NCI-H460 (cell line): Measurements from ENCODE around the gene MAPKAP1. TPM values are rescaled to one million over a fixed set of nuclear protein-coding genes. Genes with fewer than 3 reads are reported as not detected.
A peak's percentile ranks its signal among the peaks of the same experiment; 100 is the strongest.

Source experiments
- DNase-seq: peaks from one replicate; pipeline ENCODE4 v3.0.0-alpha.2; 2016; ENCODE audit warnings: low read depth; ENCODE audit errors: extremely low read depth
- polyA plus RNA-seq: library from polyadenylated mRNA; depleted of rRNA; stranded (reverse); fragments of >200 nt; gene quantifications from 2 replicates; pipeline ENCODE4 v1.2.3, GENCODE V29; 2014; cell fraction: nucleus; rRNA removed
- total RNA-seq: library from RNA; depleted of rRNA; stranded (reverse); fragments of >200 nt; shearing (Covaris generic); gene quantifications from 2 replicates; pipeline ENCODE4 v1.2.3, GENCODE V29; 2014; rRNA removed

MAPKAP1 gene
- 72.9 and 74.1 TPM in 2 replicates for total RNA-seq
- 56.3 and 62.9 TPM in 2 replicates for polyA plus RNA-seq

- peak; percentile 96 for DNase-seq
Measured at GRCh38 chr9:125706651-125707471, at the start of gene MAPKAP1. TSS of gene MAPKAP1 (minus strand) at chr9:125707208. CDS start at chr9:125672574, 34,634 bp downstream.

GRCh38 chr9:125756518-125756917, 49.5 kb upstream of the MAPKAP1 start:
- DNase-seq, result no peak

GRCh38 chr9:125755340-125755739, 48.3 kb upstream of the MAPKAP1 start:
- DNase-seq, result no peak

DNA sequence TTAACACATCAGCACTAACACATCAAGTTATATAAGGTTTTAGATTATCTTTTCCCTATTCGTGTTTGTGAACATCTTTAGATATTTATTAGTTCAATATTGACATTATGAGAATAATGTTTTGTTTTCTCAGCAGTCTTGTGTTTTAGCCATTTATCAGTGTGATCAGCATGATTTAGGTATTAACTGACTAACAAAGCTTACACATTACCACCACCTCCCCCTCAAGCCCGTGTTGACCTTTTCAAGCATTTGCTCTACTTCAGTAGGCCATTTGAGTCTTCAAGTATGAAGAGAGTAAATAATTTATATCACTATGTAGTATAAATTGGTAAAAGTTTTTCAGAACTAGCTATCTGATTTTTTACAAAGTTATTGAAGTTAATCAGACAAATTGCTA, 47.1 kb upstream of the MAPKAP1 start:
- DNase-seq, result no peak

DNA sequence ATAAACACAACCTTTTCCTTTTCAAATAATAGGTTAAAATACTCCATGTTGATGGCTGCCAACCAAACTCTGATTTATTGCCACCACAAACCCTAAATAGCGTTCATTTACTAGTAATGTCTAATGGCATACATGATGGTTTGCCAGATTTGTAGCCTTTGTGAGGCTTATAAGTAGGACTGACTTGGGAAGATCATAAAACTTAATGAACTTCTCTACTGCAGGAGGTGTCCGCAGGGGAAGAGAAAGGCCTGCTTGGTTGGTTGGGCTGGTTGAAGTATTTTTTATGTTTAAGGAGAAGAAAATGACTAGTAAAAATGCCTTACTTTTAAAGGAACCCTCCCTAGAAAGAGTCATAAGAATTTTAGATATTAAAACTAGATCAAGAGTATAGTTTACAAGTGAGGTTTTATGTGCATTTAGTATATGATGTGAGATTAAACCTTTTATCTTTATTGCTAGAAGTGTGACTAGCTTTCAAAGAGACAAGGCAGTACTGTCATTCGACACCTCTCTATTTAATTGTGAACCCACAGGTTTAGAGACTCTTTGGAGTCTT, 45.1 kb upstream of the MAPKAP1 start:
- DNase-seq, result no peak

DNA sequence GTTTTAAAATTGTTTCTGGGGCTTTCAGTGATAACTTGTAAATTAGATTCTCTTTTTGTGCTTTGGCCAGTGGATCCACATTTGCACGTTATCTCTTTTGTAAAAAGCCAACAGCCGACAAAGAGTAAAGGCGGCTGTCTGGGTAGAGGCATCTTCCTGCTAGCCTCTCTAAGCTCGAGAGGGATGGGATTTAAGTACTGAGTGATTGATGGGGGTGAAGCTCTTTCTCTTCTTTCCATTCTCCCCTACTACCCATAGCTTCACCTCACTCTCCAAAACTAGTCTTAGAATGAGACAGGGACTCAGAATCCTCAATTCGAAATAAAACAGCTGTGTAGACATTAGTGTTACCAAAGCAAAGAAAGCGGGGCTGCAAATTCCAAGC, 43.6 kb upstream of the MAPKAP1 start:
- no peak for DNase-seq

DNA sequence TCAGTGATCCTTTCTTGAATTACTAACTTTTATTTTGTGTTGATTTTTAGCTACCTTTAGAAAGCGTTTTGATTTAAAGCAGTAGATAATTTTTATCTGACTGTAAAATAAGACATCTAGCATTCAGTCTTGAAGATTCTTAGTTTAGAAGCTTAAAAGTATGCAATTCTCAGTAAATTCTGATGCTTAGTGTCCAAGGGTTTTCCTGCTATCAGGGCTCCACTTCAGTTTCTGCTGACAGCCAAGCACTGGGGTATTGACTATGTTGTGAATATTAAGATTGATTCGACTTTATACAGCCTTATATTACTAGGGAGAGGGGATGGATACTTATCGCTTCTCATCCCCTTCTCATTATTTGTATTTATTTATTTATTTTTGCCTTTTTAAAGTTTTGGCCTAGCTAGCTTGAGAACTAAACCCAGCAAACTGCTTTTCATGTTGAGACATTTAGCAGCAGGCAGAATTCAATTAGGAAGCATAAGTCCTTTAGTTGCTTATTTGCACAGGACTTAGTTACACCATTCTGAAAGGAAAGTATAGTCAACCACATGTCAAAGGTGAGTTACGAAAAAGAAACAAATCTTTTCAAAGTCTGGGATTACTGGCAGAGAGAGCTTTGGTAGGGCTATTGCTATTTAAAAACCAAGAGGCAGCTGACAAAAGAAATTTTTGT, 43.1 kb upstream of the MAPKAP1 start:
- no peak for DNase-seq

DNA sequence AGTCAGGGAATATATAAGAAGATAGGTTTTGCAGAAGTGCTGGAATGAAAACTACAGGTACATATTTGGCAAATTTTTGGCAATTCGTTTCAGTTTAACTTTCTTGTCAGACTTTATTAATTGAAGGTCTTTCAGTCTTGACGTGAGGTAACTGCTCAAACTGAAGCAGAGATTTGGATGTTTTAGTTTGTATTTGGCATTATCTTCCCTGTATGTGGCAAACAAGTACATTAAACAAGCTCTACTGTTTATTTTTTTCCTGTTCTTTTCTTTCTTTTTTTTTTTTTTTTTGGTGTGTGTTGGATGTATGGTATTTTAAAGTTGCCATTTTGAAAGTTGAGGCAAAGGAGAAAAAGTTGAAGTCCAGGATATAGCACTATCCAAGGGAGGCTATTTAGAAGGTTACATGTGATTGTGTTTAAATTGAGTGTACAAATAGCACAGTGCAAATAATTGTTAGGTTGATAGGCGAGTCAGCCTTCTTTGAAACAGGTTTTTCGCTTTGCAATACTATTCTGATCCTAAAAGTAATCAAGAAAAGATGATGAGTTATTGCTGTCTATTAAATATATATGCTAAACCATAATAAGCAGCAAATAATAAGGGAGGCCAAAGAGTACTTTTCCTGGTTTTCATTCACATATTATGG, 42.4 kb upstream of the MAPKAP1 start:
- no peak for DNase-seq

- no peak for DNase-seq
Measured at GRCh38 chr9:125748446-125749099, 41.6 kb upstream of the MAPKAP1 start.

- no peak for DNase-seq
Measured at GRCh38 chr9:125747765-125748445, 40.9 kb upstream of the MAPKAP1 start.

DNA sequence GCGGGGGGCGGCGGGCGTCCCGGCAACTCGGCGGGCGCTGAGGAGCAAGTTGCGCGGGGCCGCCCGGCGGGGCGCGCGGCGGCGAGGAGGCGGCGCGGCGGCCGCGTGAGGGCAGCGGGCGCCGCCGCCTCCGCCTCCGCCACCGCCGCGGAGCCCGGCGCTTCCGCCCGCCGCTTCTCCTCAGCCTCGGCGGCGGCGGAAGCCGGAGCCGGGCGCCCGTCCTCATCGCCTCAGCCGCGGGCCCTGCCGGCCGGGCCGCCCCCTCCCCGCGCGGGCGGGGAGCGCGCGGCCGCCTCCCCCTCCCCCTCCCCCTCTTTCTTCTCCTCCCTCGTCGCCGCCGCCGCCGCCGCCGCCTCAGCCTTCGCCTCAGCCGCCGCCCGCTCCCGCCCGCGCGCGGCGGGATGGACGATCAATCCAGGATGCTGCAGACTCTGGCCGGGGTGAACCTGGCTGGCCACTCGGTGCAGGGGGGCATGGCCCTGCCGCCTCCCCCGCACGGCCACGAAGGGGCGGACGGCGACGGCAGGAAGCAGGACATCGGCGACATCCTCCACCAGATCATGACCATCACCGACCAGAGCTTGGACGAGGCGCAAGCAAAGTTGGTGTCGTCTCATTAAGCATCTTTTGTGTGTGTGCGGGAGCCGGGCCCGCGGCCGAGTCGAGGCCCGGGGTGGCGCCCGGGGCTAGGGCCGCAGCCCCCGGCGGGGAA, 40.2 kb upstream of the MAPKAP1 start, which contains the start of gene PBX3:
PBX3 (plus strand) TSS at position 321 of the 712 bp plus-strand sequence.
- DNase-seq, result peak; percentile 19

DNA sequence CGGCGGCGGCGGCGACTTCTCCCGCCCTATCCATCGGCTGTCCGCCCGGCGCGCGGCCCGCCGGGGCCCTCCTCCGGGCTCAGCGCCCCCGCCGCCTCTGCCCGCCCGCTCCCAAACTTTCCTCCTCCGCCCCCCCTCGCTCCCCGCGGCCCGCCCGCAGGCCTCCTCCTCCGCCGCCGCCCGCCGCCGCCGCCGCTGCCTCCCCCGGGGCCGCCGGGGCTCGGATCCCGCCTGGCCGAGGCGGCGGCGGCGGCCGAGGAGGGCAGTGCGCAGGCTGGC, 39.7 kb upstream of the MAPKAP1 start:
- no peak for DNase-seq

DNA sequence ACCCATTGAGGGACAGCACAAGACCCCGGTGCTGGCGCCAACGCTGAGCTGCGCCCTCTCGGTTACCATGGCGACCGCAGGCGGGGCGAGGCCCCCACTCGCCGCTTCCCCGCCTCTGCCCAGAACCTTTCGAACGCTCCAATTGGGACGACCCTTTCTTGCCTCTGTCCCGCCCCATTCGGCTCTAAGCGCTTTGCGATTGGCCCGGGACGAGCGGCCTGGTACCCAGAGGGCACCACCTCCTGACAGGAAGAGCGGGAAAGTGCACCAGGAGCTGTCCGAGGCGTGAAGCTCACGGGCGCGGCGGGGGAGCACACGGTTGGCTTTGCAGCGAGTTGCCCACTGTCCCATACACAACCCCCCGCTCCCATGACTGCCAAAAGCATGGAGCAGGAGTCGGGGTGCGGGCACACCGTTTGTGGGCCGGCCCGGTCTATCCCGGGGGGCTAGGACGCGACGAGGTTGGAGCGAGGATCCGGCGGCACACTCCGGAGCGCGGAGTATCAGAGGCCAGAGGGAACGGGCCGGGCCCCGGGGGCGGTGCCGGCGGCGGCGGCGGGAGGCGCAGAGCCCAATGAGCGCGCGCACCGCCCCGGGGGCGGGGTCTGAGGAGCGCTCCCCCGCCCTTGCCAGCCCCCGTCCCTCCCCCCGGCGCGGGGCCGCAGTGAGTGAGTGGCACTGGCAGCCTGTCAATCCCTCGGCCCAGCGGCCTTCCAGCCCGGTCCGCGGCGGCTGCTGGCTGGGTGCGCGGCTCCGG, 39.2 kb upstream of the MAPKAP1 start:
- peak; percentile 94 for DNase-seq

GRCh38 chr9:125745682-125746016, 38.6 kb upstream of the MAPKAP1 start:
- no peak for DNase-seq

- DNase-seq, result no peak
Measured at GRCh38 chr9:125745018-125745417, 38.0 kb upstream of the MAPKAP1 start.

DNA sequence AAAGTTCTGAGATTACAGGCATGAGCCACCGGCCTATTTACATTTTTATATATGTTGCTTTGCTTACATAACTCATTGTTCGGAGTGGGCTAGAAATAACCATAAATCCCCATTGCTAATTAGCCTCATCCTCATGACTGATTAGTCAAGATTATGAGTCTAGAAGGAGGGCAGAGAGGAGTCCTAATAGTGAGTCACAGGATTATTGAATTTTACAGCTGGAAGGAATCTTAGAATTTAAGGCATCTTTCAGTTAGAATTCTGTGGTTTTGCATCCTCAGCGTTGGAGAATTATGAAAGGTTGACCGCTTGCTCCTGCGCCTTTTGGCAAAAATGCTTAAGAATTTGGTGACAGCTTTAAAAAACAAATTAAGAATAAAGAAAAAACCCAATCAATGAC, 37.6 kb upstream of the MAPKAP1 start:
- DNase-seq, result no peak

DNA sequence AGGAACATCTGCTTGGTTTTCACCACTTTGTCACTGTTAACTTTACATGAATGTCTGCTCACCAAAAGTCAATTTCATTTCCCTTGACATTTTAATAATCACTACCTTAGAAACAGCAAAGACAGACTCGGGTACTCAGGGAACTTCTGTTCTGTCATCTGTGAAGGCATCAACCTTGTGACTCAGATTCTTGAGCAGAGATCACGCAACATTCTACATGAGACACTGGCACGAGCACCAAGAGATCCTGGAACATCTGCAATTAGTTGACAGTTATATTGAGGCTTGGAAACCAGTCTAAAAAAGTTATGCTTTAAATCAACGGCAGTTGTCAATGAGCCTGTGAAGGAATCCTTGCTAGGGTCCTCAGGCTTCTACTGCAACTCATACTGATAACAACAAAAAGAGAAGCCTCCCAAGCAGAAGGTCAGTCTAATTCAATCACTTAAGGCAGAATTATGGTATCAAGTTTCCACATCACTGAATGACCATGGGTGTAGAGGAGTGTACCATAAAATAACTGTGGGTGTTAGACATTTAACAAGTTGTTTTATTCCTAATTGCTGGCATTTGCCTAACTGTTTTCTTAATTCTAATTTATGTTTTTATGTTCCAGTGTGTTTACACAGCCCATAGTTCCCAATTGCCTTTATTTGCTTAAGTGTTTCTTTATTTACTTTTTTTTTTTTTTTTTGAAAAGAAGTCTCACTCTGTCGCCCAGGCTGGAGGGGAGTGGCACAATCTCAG, 36.8 kb upstream of the MAPKAP1 start:
- DNase-seq, result no peak

DNA sequence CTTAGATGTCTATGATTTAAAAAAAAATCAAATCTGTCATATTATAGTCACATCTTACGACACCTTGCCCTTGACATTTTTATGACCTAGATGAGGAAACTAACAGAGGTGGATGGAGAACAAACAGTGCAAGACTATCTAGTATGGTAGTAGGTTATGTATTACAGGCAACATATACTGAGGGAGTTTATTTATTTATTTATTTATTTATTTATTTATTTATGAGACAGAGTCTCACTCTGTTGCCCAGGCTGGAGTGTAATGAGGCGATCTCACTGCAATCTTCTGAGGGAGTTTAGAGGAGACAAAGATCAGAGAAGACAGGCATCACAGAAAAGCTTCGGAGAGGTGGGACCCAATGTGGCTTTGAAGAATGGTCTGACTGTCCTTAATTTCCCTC, 35.6 kb upstream of the MAPKAP1 start:
- no peak for DNase-seq
